Stimulated activated CD4-positive, alpha-beta T cell treated with anti-CD3 and anti-CD28 coated beads, Interleukin-4, amount 100 ng/mL, for 1 hour (primary cell): Measurements from ENCODE around the gene EARS2.
"Not testable (repeated sequence)": the region's sequence is repeated elsewhere in the genome, so short reads cannot be mapped to it uniquely, and the experiment has no call there.

ENCODE experiments used
- DNase-seq: peaks from one replicate; pipeline ENCODE4 v3.0.0-alpha.2; 2020

Gene EARS2

DNA sequence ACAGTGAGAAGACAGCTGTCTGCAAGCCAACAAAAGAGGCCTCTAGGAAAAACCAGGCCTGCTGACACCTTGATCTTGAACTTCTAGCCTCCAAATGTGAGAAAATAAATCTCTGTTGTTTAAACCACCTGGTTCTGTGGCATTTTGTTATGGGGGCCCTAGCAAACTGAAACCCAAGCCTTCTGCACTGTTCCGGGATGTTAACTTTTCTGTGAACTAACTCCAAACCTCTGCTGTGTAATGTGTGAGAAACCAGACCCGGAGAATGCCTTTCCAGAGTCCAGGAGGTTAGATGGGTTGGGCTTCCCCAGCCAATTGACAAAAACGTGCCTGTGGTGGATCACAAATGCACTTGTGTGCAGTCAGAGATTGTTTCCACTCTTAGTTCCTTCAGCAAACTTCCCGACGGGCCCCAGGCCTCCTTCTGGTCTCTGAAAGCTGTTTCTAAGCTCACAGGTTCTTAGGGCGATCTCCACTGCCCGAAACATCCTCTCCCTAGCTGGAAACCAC is 33.2 kb downstream of the EARS2 start:
- no peak for DNase-seq

DNA sequence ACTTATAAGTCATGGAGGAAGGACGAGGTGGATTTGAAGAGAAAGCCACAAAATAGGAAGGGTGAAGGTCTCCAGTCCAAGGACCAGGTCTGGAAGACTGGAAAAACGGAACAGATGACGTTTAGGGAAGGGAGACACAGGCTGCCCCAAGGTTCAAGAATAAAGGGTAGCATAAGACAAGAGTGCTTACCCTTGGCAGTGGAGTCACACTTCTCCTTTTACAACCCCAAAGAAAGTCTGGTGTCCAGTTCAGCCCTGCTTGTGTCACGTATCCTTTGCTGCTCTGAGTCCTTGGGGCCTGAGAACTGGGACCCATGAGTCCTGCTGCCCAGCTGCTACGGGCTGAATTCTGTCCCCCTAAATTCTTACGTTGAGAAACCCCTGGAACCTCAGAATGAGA is 33.8 kb downstream of the EARS2 start:
- no peak for DNase-seq

DNA sequence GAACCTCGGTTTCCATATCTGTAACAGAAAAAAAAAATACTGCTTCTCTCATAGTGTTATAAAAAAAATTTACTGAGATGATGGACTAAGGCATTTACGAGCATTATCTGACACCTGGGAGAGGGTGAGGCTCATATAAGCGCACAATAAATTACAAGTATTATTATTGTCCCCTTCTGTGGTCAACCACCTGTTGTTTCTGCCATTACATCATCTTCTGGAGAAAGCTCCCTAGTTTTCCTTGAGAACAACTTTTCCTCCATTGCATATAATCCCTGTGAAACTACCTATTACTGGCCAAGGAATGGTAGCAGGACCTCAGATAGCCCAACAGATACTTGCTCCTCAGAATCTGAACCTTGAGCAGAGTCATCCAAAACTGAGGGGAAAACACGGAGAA is 35.2 kb downstream of the EARS2 start:
- DNase-seq: no peak

DNA sequence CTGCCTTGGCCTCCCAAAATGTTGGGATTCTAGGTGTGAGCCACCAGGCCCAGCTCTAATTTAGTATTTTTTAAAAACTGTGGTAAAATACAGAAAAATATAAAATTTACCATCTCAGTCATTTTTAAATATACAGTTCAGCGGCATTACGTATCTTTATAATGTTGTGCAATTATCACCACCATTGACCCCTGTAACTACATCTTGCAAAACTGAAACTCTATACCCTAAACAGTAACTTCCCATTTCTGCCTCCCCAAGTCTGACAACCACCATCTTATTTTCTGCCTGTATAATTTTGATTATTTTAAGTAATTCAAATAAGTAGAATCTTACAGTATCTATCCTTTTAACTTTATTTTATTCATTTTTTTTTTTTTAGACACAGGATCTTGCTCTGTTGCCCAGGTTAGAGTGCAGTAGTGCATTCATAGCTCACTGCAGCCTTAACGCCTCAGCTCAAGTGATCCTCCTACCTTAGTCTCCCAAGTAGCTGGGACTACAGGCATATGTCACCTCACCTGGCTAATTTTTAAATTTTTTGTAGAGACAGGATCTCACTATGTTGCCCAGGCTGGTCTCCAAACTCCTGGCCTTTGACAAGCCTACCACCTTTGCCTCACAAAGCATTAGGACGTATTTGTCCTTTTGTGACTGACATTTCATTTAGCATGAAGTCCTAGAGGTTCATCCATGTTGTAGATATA is 36.0 kb downstream of the EARS2 start:
- DNase-seq: no peak

DNA sequence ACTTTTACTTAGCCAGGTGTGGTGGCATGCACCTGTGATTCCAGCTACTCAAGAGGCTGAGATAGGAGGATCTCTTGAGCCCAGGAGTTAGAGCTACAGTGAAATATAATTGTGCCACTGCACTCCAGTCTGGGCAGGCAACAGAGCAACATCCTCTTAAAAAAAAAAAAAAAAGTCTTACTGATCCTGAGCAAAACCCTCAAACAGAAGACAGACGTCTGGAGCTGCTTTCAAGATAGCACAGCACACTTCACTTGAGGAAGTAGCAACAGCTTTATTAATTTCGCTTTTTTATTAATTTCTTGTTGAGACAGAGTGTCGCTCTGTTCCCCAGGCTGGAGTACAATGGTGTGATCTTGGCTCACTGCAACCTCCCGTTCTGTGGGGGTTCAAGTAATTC is 36.6 kb downstream of the EARS2 start:
- DNase-seq: no peak

DNA sequence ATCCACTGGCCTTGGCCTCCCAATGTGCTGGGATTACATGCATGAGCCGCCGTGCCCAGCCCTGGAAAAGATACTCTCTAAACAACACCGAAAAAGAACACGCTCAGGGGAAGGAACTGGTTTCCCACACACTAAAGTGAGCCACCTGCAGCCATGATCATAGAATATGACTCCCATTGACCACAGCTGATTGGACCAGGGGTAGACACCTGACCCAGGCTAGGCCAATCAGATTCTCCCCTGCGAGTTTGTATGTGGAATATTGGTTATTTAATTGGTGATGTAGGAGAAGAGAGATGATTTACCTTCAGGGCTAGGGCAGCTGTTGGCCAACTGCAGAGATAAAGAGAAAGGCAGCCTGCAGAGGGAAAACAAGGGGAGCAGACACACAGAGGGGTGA is 37.9 kb downstream of the EARS2 start:
- DNase-seq: no peak

DNA sequence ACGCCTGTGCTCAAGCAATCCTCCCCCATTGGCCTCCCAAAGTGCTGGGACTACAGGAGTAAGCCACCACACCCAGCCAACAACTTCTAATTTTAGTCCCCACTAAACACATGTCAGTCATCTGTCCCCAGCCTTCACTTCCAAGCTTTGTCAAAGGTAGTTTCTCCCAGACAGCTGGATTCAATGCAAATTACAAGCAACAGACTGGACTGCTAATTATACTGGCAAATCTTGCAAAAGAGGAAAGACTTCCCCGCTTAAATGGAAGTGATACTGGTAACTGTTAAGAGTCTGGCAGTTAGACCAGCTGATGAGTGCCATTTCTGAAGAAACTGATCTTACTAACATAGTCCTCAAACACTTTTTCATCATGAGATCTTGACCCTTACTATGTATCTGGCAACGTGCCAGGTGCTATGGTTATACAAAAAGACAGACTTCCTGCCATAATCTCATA is 38.7 kb downstream of the EARS2 start:
- no peak for DNase-seq

DNA sequence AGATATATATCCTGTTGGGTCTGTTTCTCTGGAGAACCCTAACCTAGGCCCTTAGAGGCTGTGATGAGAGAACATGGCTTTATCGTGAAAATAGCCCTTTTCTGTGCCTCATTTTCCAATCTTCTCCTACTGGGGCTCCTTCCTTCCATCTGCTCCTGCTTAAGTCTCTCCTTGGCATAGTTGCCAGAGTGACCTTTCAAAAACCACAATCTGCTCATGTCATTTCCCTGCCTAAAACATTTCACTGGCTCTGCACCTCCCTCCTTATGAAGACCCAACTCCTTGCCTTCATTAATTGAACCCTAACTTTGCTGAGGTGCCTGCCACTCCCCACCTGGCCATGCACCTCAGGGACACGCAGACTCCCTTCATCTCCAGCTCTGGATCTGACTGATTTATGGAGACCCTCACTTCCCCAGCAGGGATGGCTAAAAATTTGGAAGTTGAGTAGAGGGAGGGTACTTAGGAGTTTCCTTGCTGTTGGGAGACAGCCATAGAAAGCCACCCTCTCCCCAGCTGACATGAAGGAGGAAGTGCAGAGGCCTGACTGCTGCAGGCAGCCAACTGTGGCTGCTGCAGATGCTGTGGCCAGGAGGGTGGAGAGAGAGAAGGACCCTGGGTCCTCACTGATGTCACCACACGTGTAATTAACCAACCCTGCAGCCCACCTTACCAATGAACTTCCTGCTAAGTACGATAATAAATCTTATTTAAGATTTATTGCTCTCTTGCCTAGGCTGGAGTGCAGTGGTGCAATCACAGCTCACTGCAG is 40.6 kb downstream of the EARS2 start:
- DNase-seq: no peak

DNA sequence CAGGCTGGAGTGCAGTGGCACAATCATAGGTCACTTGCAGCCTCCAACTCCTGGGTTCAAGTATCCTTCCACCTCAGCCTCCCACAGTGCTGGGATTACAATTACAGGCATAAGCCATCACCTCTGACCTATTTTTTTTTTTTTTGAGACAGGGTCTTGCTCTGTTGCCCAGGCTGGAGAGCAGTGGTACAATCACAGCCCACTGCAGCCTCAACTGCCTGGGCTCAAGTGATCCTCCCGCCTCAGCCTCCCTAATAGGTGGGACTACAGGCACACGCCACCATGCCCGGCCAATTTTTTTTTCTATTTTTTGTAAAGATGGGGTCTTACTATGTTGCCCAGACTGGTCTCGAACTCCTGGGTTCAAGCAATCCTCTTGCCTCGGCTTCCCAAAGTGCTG is 41.3 kb downstream of the EARS2 start:
- no peak for DNase-seq

DNA sequence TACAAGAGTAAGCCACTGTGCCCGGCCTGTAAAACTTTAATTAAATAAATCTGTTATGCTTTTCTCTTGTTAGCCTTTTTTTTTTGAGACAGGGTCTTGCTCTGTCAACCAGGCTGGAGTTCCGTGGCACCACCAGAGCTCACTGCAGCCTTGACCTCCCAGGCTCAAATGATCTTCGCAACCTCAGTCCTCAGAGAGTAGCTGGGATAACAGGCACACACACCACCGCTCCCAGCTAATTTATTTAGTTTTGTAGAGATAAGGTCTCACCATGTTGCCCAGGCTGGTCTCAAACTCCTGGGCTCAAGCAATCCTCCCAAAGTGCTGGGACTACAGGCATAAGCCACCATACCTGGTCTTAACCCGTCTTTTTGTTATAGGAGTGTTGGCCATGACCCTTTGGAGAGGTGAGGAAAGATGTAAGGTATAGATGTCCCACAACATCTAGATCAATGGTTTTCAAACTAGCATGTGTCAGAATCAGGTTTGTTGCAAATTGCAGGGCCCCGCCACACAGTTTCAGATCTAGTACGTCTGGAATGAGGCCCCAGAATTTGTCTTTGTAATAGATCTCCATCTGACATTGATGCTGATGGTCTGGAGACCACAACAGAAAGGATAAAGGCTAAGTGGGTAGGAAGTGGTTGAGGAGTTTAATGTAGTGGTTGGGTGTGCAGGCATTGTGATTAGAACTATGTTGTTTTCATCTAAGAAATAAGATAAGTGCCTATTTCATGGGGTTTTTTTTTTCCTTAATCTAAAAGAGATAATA is 42.6 kb downstream of the EARS2 start:
- DNase-seq: no peak

DNA sequence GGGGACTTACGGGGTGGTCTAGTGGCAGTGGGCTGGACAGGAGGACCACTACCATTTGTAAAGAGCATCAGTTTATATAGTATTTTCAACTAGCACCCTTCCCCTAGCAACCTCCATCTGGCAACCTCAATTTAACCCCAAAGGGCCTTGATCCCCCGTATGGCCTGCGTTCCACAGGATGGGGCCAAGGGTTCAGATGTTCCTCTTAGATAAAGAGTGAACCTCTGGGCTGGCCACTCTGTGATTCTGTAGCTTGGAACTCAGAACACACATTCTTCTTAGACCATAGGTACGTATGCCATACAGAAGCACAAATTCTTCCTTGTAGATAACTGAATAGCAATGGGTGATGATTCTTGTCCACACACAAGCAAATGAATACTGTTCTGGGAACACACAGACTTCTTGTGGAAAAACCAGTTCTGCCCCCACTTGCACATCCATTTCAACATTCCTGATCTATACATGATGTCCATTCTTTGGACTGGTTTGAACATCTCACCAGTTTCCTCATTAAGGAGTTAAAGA is 44.9 kb downstream of the EARS2 start:
- DNase-seq: no peak

DNA sequence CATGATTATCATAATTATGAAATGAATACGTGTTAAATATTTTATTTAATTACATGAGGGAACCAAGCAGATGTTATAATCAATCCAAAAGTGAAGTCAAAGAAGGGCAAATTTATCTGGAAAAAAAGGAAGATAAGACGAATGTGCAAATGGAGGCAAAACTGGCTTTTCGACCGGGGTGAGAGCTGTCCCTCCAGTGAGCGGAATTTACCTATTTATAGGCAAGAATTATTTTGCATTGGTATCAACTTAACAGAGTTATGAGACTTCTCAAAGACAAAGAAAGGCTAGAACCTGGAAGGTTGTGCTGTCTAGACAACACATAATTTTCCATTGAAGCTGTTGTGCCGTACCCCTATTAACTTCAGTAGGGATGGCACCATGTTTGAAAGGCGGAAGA is 45.4 kb downstream of the EARS2 start:
- no peak for DNase-seq

DNA sequence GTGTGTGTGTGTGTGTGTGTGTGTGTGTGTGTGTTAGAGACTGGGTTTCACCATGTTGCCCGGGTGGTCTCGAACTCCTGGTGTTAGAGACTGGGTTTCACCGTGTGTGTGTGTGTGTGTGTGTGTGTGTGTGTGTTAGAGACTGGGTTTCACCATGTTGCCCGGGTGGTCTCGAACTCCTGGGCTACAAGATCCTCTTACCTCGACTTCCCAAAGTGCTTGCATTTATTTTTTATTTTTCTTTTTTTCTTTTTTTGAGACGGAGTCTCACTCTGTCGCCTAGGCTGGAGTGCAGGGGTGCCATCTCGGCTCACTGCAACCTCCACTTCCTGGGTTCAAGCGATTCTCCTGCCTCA is 46.3 kb downstream of the EARS2 start:
- DNase-seq: not testable (repeated sequence)

DNA sequence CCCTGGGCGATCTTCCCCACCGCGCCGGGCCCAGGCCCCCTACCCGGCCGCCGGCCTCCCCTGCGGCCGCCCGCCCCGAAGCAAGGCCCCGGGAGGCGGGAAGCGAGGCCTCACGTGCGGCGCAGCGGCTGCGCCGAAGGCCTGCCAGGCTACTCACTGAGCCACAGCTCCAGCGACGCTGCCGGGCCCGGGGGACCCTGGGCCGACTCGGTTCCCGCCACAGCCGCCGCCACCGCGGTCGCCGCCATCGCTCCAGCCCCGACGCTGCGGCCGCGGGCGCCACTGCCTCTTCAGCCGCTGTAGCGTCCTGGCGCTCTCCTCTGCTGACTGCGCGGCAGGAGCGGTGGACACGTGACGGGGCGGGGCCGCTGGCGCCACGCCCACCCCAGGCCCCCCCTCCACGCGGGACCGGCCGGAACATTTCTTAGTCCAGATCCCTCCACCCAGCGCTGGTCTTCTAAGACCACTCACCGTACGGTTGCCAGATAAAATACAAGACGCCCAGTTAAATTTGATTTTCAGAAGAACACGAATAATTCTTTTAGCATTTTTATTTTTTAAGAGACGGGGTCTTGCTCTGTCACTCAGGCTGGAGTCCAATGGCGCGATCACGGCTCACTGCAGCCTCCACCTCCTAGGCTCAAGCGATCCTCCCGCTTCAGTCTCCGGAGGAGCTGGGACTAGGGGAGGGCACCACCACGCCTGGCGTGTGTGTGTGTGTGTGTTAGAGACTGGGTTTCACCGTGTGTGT is 46.8 kb downstream of the EARS2 start, which contains the start of gene GGA2:
Gene GGA2, minus strand, starts transcription at position 331 of the 751 bp plus-strand sequence. Its CDS starts 83 bp downstream, at position 248.
- peak; percentile 80 for DNase-seq

DNA sequence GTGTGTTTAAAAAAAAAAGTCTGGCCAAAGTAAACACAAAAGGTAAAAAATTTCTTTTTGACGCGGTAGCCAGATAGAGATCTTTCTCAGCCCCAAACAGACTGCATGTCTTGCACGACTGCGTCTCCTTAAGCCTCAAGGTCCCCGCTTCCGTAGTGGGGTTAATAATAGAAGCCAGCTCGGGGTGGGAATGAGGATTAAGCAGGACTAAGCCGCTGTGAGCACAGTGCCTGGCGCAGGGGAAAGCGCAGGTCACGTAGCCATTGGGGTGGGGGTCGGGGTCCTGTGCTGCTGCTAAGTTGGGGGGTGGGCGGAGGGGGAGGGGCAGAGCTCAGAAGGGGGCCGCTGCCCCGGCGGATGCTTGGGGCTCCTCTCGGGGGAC is 47.4 kb downstream of the EARS2 start:
- DNase-seq: peak; percentile 19

DNA sequence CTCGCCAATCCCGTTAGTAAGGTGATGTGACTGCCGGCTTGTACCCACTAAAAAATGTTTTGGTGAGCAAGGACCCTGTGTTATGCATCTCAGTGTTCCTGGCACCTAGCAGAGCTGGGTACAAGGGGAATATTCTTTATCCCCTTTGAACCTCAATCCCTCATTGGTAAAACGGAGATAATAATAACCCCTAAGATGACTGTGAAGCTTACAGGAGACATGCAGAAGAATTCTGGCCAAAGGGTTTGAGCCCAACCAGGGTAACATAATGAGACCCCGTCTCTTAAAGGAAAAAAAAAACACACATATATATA is 47.8 kb downstream of the EARS2 start:
- no peak for DNase-seq

DNA sequence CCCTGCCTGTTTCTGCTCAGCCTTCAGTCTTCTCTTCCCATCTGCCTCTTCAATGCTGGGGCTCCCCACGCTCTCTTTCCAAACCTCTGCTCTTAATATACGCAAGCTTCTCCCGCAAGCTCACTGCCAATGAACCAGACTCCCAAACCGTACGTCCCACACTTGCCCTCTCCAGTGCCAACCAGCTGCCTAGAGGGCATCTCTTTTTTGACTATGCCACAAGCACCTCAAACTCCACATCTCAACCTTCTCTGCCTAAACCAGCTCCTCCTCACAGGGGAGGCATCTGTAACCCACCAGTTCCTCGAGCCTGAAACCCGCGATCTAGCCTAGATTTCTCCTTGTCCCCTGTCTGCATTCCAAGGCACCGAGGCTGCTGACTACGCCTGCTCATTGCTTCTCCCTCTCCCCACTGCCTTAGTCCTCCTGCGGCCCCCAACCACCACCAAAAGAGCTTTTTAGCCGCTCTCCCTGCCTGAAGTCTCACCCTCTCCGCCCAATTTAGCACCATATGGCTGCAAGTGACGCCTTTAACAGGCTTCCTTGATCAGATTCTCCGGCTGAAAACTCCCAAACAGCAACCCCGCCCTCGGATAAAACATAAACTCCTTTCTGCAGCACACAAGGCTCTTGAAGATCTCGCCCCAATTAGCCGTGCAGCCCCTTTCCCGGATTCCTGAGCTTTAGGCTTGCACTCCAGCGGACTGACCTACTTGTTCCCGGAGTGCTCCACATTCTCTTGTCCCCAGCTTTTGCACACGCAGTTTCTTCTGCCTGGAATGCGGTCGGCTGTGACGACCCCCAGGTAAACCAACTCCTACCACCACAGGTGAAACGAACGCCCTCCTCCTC is 48.3 kb downstream of the EARS2 start:
- DNase-seq: no peak

DNA sequence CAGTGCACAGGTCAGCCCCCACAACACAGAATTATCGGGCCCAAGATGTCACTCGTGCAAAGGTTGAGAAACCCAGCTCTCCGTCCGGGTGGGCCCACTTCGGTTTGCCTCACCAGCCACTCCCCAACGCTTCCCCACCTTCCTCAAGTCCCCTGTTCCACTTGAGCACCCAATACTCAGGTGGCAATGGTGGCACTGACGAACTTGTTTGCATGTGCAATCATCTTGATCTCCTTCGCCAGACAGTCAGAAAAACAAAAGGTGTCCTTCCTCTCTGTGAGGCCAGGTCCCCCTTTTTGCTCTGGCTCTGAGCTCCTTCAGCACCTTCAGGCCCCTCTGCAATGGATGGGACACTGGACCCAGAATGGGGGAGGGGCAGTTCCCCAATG is 50.5 kb downstream of the EARS2 start:
- no peak for DNase-seq

DNA sequence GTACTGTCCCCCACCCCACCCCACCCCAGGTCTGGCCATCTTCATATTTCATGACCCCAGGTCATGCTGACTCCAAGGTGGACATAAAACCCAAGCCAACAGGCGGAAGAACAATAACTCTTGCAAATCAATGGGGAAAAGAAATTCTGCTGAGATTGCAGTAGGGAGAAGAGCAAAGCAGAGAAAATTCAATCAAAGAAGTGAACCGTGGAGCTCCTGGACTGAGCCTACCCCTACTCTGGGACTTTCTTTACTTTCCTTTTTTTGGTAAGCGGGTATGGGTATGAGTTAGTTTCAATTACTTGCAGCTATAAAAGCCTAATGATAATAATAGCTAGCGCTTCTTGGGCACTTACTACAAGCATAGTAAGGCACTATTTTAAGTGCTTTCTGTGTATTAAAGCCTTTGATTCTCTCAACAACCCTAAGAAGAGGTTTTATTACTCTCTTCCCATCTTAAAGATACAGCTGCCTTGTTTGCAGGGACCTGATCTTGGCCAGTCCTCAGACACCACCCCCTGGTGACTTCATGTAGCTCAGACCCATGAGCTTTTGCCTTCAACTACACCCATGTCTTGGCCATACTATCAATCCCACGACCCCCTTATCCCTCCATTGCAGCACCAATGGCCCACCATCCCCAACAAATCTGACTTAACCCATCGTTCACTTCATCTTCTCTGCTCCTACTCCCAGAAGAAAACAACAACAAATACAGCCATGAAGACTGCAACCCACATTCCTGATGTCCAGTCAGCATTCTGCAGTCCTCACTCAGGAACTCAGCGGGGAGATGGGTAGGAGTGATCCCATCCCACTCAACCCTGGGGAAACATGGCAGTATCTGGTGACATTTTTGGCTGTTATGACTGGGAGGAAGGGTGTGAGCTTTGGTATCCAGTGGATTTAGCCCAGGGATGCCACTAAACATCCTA is 51.2 kb downstream of the EARS2 start:
- DNase-seq: no peak

DNA sequence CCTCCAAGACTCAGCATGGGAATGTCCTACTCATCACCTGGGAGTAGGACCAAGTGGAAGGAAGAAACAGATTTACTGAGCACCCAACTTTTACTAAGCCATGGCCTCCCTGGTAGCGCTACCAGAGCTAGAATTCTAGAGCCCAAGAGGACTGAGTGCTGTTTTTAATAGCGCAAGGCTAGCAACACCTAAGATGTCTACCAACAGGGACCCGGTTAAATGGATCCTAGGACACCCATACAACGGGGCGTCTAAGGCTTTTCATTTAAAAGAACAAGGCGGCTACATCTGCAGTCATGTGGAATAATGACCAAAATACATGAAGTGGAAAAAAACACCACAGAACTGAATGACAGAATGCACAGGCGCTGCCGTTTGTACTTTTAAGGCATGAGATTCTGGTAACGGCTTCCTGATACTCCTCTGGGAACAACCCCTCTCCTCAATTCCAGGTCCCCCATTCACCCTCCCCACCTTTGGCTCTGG is 51.9 kb downstream of the EARS2 start:
- DNase-seq: no peak
